ENCODE data around the gene STK10.

DNA sequence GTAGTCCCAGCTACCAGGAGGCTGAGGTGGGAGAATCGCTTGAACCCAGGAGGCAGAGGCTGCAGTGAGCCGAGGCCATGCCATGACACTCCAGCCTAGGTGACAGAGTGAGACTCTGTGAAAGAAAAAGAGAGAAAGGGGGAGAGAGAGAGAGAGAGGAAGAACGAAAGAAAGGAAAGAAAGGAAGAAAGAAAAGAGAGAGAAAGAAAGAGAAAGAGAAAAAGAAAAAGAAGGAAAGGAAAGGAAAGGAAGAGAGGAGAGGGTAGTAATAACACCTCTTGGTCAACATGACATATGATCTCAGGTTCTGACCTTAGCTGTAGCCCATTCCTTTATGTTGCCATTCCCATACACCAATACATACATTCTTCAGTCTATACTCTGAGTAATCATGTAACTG lies 195.7 kb downstream of the STK10 start:
- TF ChIP-seq, protein P1, sequence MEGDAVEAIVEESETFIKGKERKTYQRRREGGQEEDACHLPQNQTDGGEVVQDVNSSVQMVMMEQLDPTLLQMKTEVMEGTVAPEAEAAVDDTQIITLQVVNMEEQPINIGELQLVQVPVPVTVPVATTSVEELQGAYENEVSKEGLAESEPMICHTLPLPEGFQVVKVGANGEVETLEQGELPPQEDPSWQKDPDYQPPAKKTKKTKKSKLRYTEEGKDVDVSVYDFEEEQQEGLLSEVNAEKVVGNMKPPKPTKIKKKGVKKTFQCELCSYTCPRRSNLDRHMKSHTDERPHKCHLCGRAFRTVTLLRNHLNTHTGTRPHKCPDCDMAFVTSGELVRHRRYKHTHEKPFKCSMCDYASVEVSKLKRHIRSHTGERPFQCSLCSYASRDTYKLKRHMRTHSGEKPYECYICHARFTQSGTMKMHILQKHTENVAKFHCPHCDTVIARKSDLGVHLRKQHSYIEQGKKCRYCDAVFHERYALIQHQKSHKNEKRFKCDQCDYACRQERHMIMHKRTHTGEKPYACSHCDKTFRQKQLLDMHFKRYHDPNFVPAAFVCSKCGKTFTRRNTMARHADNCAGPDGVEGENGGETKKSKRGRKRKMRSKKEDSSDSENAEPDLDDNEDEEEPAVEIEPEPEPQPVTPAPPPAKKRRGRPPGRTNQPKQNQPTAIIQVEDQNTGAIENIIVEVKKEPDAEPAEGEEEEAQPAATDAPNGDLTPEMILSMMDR (IDR thresholded peaks at IDR 0.05; ENCODE audit: borderline replicate concordance, extremely low read depth, low read length, poor library complexity, severe bottlenecking), result no peak
- no peak for TF ChIP-seq EZH2 (IDR thresholded peaks at IDR 0.05; ENCODE audit: borderline replicate concordance, low read depth, low read length, severe bottlenecking)
